ENCODE measurements around the gene MED12L.

DNA sequence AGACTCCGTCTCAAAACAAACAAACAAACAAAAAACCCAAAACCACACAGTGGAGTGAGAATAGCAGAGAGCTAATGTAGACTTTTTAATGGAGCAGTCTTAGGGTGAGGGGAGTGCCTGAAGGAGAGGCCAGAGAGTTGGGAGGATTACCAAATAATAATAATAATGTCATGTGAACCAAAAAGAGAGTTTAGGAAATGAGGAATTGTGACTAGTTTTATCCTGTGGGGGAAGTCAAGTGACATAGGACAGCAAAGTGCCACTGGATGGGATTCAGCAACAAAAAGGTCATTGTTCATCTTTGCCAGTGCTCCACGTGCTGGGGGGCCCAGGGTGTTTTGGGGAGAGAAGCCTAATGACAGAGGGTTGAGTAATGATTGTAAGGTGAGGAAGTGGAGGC lies 218.3 kb downstream of the MED12L start:
- TF ChIP-seq, protein P1, sequence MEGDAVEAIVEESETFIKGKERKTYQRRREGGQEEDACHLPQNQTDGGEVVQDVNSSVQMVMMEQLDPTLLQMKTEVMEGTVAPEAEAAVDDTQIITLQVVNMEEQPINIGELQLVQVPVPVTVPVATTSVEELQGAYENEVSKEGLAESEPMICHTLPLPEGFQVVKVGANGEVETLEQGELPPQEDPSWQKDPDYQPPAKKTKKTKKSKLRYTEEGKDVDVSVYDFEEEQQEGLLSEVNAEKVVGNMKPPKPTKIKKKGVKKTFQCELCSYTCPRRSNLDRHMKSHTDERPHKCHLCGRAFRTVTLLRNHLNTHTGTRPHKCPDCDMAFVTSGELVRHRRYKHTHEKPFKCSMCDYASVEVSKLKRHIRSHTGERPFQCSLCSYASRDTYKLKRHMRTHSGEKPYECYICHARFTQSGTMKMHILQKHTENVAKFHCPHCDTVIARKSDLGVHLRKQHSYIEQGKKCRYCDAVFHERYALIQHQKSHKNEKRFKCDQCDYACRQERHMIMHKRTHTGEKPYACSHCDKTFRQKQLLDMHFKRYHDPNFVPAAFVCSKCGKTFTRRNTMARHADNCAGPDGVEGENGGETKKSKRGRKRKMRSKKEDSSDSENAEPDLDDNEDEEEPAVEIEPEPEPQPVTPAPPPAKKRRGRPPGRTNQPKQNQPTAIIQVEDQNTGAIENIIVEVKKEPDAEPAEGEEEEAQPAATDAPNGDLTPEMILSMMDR (IDR thresholded peaks at IDR 0.05): no peak
- no peak for TF ChIP-seq POLR2A (IDR thresholded peaks at IDR 0.05)
